ENCODE data around the gene ERMARD.
A peak's percentile ranks its signal among the peaks of the same experiment; 100 is the strongest.

ERMARD gene

DNA sequence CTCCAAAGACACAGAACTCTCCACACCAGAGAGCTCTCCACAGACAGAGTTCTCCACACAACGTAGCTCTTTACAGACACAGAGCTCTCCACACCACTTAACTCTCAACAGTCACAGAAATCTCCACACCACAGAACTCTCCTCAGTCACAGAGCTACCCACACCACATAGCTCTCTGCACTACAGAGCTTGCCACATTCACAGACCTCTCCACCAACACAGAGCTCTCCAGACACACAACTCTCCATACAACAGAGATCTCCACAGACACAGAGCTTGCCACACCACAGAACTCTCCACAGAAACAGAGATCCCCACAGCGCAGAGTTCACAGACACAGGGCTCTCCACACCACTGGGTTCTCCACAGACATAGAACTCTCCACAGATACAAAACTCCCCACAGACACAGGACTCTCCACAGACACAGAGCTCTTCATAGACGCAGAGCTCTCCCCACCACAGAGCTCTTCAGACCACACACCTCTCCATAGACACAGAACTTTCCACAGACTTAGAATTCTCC is 52.5 kb downstream of the ERMARD start:
- DNase-seq = no peak

- DNase-seq = no peak
Observed at GRCh38 chr6:169804427-169804826, 53.0 kb downstream of the ERMARD start.

DNA sequence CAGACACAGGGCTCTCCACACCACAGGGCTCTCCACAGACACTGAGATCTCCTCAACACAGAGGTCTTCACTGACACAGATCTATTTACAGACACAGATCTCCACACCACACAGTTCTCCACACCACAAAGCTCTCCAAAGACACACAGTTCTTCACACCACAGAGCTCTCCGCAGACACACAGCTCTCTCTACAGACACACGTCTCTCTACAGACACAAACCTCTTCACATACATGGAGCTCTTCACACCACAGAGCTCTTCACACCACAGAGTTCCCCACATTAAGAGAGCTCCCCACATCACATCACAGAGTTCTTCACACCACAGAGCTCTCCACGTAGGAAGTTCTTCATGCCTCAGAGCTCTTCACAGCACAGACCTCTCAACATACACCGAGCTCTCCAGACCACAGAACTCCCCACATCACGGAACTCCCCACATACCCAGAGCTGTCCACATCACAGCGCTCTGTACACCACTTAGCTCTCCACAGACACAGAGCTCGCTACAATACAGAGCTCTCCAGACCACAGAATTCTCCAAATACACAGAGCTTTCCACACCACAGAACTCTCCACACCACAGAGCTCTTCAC is 53.9 kb downstream of the ERMARD start:
- no peak for DNase-seq

DNA sequence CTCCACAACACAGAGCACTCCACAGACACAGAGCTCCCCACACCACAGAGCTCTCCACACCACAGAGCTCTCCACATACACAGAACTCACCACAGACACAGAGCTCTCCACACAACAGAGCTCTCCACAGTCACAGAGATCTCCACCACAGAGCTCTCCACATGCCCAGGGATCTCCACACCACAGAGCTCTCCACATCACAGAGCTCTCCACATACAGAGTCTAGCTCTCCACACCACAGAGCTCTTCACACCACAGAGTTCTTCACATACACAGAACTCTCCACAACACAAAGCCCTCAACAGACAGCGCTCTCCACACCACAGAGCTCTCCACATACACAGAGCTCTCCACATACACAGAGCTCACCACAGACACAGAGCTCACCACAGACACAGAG is 55.3 kb downstream of the ERMARD start:
- no peak for DNase-seq

DNA sequence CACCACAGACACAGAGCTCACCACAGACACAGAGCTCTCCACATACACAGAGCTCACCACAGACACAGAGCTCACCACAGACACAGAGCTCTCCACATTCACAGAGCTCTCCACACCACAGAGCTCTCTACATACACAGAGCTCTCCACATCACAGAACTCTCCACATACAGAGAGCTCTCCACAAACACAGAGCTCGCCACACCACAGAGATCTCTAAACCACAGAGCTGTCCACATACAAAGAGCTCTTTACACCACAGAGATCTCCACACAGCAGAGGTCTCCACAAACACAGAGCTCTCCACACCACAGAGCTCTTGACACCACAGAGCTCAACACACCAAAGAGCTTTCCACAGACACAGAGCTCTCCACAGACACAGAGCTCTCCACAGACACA is 55.8 kb downstream of the ERMARD start:
- DNase-seq = no peak

- no peak for DNase-seq
Observed at GRCh38 chr6:169807699-169808607, 56.5 kb downstream of the ERMARD start.

DNA sequence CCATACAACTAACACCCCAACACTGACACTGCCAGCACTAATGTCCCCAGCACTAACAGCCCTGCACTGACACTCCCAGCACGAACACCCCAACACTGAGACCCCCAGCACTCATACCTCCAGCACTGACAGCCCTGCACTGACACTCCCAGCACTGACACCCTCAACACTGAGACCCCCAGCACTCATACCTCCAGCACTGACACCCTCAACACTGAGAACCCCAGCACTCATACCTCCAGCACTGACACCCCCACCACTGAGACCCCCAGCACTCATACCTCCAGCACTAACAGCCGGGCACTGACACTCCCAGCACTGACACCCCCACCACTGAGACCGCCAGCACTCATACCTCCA is 57.2 kb downstream of the ERMARD start:
- DNase-seq = no peak

DNA sequence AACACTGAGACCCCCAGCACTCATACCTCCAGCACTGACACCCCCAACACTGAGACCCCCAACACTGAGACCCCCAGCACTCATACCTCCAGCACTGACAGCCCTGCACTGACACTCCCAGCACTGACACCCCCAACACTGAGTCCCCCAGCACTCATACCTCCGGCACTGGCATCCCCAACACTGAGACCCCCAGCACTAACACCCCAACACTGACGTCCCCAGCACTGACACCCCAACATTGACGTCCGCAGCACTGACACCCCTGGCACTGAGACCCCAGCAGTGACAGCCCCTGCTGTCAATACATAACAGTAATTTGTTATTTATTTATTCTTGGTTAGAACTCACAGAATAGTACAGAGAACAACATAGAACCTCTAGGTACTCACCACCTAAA is 58.0 kb downstream of the ERMARD start:
- no peak for DNase-seq

GRCh38 chr6:169810066-169810989 is 58.9 kb downstream of the ERMARD start:
- DNase-seq = no peak

- DNase-seq = no peak
Observed at GRCh38 chr6:169811072-169811471, 59.6 kb downstream of the ERMARD start.

- DNase-seq = no peak
Observed at GRCh38 chr6:169811521-169812256, 60.3 kb downstream of the ERMARD start.

- DNase-seq = no peak
Observed at GRCh38 chr6:169812257-169812644, 60.8 kb downstream of the ERMARD start.

DNA sequence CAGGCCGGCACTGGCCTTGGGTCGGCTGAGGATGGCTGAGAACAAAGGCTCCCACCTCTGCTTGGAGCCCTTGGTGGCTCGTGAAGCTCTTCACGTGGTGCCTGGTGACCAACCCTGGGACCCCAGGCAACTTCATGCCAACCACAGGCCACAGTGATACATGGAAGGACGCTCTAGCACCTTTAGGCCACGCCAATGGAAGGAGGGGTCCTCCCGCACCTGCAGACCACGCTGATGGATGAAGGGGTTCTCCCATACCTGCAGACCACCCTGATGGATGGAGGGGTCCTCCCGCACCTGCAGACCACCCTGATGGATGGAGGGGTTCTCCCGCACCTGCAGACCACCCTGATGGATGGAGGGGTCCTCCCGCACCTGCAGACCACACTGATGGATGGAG is 62.5 kb downstream of the ERMARD start:
- DNase-seq = no peak

- DNase-seq = no peak
Observed at GRCh38 chr6:169816054-169816453, 64.6 kb downstream of the ERMARD start.

DNA sequence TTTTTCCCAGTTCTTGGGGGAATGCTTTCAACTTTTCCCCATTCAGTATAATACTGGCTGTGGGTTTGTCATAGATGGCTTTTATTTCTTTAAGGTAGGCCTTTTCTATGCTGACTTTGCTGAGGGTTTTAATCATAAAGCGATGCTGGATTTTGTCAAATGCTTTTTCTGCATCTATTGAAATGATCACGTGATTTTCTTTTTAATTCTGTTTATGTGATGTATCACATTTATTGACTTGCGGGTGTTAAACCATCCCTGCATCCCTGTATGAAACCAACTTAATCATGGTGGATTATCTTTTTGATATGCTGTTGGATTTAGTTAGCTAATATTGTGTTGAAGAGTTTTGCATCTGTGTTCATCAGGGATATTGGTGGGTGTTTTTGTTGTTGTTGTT is 65.6 kb downstream of the ERMARD start:
- DNase-seq = no peak

DNA sequence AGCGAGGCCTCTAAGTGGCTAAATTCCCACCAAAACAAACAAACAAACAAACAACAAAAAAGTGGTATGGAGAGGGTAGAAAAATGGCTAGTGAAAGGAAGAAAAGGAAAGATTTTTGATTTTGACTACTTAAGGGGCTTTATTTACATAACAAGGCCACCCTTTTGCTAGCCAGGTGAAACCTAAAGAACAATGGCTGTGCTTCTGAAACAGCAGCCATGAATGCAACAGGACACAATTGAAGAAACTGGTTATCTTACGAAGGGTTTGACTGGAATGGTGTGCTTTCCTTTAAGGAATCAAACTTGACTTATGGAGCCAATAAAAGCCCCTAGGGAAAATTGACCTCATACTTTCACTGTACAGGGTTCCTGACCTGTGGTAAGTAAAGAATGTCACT is 68.9 kb downstream of the ERMARD start:
- no peak for DNase-seq

DNA sequence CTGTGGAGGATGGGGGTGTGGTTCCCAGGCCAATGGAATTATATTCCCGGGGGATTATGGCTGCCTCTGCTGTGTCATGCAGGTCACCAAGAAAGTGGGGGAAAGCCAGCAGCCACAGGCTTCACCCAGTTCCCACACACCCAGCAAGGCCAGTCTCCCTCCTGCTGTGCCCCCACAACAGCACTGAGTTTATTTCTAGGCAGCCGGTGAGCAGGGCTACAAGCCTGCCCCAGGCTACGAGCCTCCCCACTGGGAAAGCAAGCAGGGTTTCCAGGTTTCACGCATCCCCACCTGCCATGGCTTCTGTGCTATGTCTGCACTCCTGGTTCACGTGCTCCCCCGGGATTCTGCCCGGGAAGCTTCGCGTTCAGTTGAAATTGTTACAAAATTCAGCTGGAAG is 72.6 kb downstream of the ERMARD start:
- DNase-seq = peak; percentile 51

DNA sequence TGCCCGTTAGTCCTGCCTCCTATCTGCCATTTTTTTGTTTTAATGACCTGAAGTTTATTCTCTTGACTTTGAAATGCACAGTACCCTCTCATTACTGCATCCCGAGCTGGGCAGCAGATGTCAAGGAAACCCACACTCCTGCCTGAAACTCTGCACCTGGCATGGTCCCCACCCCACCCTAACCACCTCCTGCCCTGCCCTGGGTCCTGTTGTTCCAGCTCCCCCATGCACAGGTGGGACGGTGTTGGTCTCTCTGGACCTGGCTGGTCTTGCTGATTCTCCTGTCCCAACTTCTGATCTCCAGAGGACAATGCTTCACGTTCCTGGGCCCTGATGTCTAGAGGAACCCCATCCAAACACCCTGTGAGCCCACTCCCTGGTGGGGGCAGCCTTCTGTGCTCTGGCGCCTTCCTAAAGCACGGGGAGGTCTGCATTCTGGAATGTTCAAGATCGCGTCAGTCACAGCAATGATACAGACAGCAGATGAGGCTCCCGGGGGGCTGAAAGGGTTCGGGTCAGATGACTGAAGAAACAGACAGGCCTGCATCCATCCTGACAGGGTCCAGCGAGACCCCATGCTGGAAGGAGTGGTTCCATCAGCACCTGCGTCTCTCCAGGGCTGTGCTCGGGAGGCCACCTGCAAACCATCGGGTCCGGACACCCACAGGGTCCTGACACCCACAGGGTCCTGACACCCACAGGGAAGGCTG is 73.6 kb downstream of the ERMARD start:
- no peak for DNase-seq

DNA sequence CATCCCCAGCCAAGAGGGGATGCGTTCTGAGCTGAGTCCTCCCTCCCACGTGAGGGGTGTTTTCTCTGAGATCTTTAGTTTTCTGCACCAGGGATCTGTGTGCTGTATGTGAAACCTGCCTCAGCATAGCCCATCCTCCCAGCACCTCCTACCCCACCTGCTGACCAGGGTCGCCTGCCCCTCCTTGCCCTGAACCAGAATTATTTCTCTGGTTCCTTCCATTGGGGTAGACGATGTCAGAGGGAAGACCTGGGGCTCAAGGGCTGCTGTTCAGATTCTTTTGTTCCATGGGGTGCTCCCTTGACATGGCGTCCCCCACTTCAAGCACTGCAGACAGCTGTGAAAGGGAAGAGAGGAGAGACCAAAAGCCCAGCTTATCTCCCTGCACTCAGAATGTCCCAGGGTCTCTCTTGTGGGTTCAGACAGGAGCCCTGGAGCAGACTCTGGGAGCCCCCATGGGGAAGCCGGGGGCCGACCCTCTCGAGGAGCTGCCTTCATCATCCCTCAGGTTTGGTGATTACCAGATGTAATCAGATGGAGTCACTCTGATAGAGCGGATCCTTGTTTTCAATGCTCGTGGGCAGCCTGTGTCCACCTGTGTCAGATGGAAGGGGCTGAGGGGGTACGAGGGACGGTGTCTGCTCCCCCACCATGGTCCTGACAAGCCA is 74.3 kb downstream of the ERMARD start:
- no peak for DNase-seq

GRCh38 chr6:169826697-169827096 is 75.3 kb downstream of the ERMARD start:
- DNase-seq = no peak

- DNase-seq = no peak
Observed at GRCh38 chr6:169827290-169827717, 75.9 kb downstream of the ERMARD start.
